Activated CD4-positive, alpha-beta memory T cell treated with anti-CD3 and anti-CD28 coated beads for 36 hours (primary cell): ENCODE data around the gene PROS1. TPM values are rescaled to one million over a fixed set of nuclear protein-coding genes. Genes with fewer than 3 reads are reported as not detected.
"Not testable (repeated sequence)": the region's sequence is repeated elsewhere in the genome, so short reads cannot be mapped to it uniquely, and the experiment has no call there.

Experiments
- CTCF ChIA-PET: fragments of 350-600 bp; sonication (Branson Sonifier 250); formaldehyde crosslinking; loops from one replicate; lab custom pipeline; 2021; ENCODE audit warnings: antibody characterized with exemption, inconsistent platforms; lab: Charles Lee
- POLR2A ChIA-PET: fragments of 350-600 bp; sonication (Branson Sonifier 250); formaldehyde crosslinking; loops from one replicate; lab custom pipeline; 2021; ENCODE audit warnings: antibody characterized with exemption; lab: Charles Lee
- DNase-seq: peaks from one replicate; pipeline ENCODE4 v3.0.0-alpha.2; 2020
- H3K27ac Mint-ChIP-seq: one replicate; pipeline ENCODE4 v1.8.0; 2021; ENCODE audit warnings: mixed read lengths
- H3K27me3 Mint-ChIP-seq: one replicate; pipeline ENCODE4 v1.8.0; 2021; ENCODE audit warnings: mixed read lengths
- H3K36me3 Mint-ChIP-seq: one replicate; pipeline ENCODE4 v1.8.0; 2021; ENCODE audit warnings: mixed read lengths
- H3K4me1 Mint-ChIP-seq: one replicate; pipeline ENCODE4 v1.8.0; 2021; ENCODE audit warnings: low read depth, mixed read lengths
- H3K4me3 Mint-ChIP-seq: one replicate; pipeline ENCODE4 v1.8.0; 2021; ENCODE audit warnings: mild to moderate bottlenecking, mixed read lengths
- H3K9me3 Mint-ChIP-seq: one replicate; pipeline ENCODE4 v1.8.0; 2021; ENCODE audit warnings: mixed read lengths
- intact Hi-C: fragments of 100-400 bp; cut with micrococcal nuclease; formaldehyde crosslinking; loops from one replicate; pipeline ENCODE4 v1.15.1; 2023
- total RNA-seq, 2 experiments: library from RNA; stranded (reverse); gene quantifications; one replicate each; pipeline ENCODE4 v1.2.3, GENCODE V29; 2021

The PROS1 gene
- total RNA-seq, 2 experiments from 2014 or later, result 0.82 to 1.7 TPM

DNA sequence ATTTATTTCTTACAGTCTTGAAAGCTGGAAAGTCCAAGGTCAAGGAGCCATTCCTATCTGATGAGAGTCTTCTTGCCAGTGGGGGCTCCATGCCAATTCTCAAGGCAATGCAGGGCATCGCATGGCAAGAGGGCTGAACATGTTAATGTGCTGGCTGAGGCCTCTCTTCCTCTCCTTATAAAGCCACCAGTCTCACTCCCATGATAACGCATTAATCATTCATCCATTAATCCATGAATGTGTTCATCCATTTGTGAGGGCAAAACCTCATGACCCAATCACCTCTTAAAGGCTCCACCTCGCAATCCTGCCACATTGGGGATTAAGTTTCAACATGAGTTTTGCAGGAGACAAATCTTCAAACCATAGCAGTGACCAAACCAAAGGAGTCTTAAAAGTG, 118.3 kb downstream of the PROS1 start:
- no peak for DNase-seq
- no peaks in the 10 kb centered on the region for H3K9me3 Mint-ChIP-seq
- H3K27ac Mint-ChIP-seq, result no peak overlapping the region
- H3K4me1 Mint-ChIP-seq, result no peaks in the 10 kb centered on the region
- ChIA-PET CTCF (no interaction called here), POLR2A (no interaction called here)
- H3K27me3 Mint-ChIP-seq, result no peaks in the 10 kb centered on the region
- H3K36me3 Mint-ChIP-seq, result peaks cover 1% of the 10 kb centered on the region
- intact Hi-C loops, result no loop called here
- H3K4me3 Mint-ChIP-seq, result no peak overlapping the region

DNA sequence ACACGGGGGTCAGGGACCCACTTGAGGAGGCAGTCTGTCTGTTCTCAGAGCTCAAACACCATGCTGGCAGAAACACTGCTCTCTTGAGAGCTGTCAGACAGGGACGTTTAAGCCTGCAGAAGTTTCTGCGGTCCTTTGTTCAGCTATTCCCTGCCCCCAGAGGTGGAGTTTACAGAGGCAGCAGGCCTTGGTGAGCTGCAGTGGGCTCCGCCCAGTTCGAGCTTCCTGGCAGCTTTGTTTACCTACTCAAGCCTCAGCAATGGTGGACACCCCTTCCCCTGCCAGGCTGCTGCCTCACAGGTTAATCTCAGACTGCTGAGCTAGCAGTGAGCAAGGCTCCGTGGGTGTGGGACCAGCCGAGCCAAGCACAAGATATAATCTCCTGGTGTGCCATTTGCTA, 121.5 kb downstream of the PROS1 start:
- CTCF ChIA-PET, H3K4me3 Mint-ChIP-seq, POLR2A ChIA-PET, H3K36me3 Mint-ChIP-seq, intact Hi-C loops, H3K27ac Mint-ChIP-seq, DNase-seq, H3K9me3 Mint-ChIP-seq, H3K4me1 Mint-ChIP-seq, H3K27me3 Mint-ChIP-seq: not testable (repeated sequence)

DNA sequence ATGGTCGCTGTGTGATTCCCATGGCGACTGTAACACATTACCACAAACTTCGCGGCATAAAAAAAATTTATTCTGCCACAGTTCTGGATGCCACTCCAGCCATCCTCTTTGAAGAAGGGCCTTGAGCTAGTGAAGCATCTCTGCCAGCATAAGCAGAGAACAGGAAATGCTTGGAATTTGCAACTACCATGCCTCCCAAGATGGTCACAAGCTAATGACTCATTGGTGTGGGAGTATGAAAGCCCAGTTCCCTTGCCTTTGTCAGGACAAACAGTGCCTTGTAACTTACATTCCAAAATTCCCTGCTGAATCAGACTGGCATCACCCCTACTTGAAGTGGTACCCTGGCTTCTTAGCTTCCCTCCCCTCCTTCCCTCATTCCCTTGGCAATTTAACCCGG, 129.7 kb downstream of the PROS1 start:
- no peaks in the 10 kb centered on the region for H3K4me1 Mint-ChIP-seq
- H3K36me3 Mint-ChIP-seq, result no peaks in the 10 kb centered on the region
- no peak for DNase-seq
- ChIA-PET CTCF (no interaction called here), POLR2A (no interaction called here)
- H3K9me3 Mint-ChIP-seq, result peaks cover 5% of the 10 kb centered on the region
- H3K27ac Mint-ChIP-seq, result no peak overlapping the region
- H3K27me3 Mint-ChIP-seq, result no peaks in the 10 kb centered on the region
- no peak overlapping the region for H3K4me3 Mint-ChIP-seq
- intact Hi-C loops, result no loop called here

DNA sequence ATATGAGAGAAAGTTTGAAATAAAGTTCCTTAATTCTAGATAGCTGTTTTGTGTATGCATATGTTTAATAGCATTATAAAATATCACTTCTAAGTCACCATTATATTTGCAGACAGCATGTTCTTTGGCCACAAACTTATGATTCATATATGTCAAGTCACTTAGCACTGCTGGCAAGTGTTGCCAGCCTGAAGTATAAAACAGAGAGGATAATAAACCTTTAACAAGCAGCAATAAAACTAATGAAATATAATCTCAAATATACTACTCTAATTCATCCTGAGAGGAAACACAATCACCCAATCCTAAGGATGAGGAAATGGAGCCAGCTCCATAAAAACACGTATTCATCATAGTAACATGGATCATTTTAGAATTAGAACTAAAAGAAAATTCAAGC, 134.5 kb downstream of the PROS1 start:
- H3K4me1 Mint-ChIP-seq, DNase-seq, POLR2A ChIA-PET, H3K36me3 Mint-ChIP-seq, H3K27ac Mint-ChIP-seq, intact Hi-C loops, H3K9me3 Mint-ChIP-seq, CTCF ChIA-PET, H3K4me3 Mint-ChIP-seq, H3K27me3 Mint-ChIP-seq: not testable (repeated sequence)

Other genes starting within 250 kb of the PROS1 start
- gene ARL13B, start 6.3 kb upstream of the PROS1 start, total RNA-seq, result 10 to 100 TPM; 12.0 to 12.9 TPM
- not detected for gene STX19, start 54.7 kb upstream of the PROS1 start, total RNA-seq
- gene DHFR2, start 89.0 kb upstream of the PROS1 start, total RNA-seq, result 1 to 10 TPM; 6.8 to 9.7 TPM
- gene NSUN3, start 89.2 kb upstream of the PROS1 start, total RNA-seq, result 10 to 100 TPM; 15.3 to 16.2 TPM